GM12875 (cell line): ENCODE measurements around the gene DTX1.

Experiments
- H3K4me3 ChIP-seq: one replicate; pipeline ENCODE4 v1.5.1; 2011; ENCODE audit warnings: low read depth, low read length, control low read depth
- TF ChIP-seq, protein P1 (sequence below): IDR thresholded peaks from 2 replicates; pipeline ENCODE4 v1.5.1; 2011; ENCODE audit warnings: low read depth, mild to moderate bottlenecking, control low read depth, inconsistent platforms, low read length, moderate library complexity, borderline replicate concordance; ENCODE audit not compliant: insufficient read depth

Gene DTX1

DNA sequence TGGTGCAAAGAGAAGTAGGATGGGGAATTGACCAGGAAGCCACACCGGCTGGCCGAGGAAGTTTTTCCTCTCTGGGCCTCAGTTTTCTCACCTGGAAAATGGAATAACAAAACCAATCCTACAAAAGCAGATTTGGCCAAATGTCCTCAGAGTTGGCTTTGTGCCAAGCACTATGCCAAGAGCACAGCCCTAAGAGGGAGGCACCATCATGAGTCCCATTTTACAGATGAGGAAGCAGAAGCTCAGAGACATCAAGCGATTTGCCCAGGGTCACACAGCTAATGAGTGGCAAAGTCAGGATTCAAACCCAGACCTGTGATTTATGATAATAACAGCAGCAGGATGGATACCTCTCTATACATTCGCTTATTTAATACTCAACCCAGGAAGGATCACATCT, 51.8 kb downstream of the DTX1 start:
- TF ChIP-seq, protein P1, sequence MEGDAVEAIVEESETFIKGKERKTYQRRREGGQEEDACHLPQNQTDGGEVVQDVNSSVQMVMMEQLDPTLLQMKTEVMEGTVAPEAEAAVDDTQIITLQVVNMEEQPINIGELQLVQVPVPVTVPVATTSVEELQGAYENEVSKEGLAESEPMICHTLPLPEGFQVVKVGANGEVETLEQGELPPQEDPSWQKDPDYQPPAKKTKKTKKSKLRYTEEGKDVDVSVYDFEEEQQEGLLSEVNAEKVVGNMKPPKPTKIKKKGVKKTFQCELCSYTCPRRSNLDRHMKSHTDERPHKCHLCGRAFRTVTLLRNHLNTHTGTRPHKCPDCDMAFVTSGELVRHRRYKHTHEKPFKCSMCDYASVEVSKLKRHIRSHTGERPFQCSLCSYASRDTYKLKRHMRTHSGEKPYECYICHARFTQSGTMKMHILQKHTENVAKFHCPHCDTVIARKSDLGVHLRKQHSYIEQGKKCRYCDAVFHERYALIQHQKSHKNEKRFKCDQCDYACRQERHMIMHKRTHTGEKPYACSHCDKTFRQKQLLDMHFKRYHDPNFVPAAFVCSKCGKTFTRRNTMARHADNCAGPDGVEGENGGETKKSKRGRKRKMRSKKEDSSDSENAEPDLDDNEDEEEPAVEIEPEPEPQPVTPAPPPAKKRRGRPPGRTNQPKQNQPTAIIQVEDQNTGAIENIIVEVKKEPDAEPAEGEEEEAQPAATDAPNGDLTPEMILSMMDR, result no peak
- no peak overlapping the region for H3K4me3 ChIP-seq

DNA sequence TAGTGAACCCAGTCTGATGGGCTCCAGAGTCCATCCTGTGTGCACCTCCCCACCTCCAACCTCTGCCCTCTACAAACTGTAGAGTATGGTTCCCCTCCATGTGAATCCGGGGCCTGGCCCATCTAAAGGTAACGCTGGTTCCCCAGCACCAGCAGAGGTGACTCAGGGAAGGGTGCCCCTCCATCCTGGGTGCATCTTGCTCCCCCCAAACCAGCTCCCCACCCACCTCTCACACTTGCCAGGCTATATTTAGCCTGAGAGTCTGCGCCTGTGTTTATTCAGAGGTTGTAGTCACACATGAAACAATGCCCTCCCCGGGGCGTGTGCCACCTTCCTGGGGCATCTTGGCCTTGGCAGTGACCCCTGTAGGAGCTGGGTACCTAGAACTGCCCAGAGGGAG, 52.8 kb downstream of the DTX1 start:
- no peak overlapping the region for H3K4me3 ChIP-seq
- TF ChIP-seq, protein P1, result no peak

DNA sequence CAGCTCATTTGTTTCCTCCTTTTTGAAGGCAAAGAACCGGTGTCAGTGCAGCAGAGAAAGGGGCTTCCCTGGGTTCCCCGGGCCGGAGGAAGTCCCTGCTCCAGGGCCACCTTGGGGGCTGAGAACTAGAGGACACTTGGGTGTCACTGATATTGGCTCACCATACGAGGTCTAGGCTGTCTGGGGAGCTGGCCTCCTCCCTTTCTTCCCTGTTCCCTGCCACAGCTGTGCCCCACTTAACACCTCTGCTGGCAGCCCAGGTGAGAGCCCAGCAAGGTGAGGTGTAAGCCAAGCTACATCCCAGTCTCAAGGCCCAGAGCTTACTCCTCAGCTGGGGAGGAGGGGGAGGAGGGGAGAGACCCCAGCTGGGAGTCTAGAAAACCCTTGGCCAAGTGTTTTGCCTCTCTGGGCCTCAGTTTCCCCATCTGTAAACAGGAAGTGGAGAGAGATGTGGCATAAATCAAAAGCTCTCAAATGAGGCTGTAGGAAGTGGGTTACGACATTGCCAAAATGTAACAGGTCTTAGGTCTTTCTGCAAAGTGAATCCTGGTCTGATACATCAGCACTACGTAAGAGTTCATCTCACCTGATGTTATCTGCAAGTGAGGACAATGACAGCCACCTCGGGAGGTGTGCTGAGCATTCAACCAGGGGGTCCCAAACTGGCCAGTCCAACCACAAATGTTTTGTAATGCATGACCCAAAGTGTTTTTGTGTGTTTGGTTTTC, 53.5 kb downstream of the DTX1 start:
- TF ChIP-seq, protein P1, result no peak

DNA sequence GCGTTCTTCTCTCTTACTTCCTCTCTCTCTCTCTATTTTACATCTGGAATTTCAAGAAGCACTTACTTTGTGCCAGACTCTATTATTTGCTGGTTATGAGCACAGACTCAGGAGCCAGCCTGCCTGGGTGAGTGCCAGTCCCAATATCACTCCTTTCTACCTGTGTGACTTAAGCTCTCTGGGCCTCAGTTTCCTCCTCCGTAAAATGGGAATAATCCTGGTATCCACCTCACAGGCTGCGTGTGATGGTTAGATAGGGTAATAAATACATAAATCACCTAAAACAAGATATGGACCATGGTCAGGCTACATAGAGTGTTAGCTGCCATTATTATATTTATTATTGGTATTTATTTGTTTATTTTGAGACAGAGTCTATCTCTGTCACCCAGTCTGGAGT, 54.7 kb downstream of the DTX1 start:
- TF ChIP-seq, protein P1, result no peak

More for the DNA sequence above, 53.5 kb downstream of the DTX1 start:
- H3K4me3 ChIP-seq, result no peak overlapping the region

DNA sequence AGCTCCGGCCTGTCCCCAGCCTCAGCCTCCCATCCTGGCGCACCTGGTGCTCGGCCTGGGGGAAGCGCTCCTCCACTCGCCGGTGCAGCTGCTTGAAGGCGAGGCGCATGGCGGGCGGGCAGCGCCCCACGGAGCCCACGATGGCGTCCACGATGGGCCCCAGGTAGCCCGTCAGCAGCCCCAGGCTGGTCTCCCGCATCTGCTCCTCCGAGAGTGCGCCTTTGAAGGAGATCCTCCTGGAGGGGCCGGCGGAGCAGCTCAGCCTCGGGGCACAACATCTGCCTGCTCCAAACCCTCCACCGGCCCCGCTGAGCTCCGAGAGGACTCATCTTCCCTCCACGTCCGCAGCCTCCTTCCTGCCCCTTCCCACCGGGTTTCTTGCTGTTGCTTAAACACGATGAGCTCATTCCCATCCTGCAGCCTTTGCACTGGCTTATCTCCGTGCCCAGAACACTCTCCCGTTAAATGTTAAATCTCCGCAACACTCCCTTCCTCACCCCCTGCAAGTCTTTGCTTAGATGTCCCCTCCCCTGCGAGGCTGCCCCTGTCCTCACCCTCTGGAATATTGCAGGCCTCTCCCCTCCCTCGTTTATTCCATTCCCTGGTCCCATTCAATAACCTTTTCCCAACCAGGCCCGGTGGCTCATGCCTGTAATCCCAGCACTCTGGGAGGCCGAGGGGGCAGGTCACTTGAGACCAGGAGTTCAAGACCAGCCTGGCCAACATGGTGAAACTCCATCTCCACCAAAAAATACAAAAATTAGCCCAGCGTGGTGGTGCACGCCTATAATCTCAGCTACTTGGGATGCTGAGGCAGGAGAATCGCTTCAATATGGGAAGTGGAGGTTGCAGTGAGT, 55.7 kb downstream of the DTX1 start:
- H3K4me3 ChIP-seq, result no peak overlapping the region
- TF ChIP-seq, protein P1, result no peak

More for the DNA sequence above, 54.7 kb downstream of the DTX1 start:
- H3K4me3 ChIP-seq, result no peak overlapping the region

- TF ChIP-seq, protein P1, result no peak
- H3K4me3 ChIP-seq, result no peak overlapping the region
Measured at GRCh38 chr12:113113397-113113796, 56.9 kb downstream of the DTX1 start.
